ENCODE results near the gene SGIP1. TPM values are rescaled to one million over a fixed set of nuclear protein-coding genes. Genes with fewer than 3 reads are reported as not detected.

The SGIP1 gene
- polyA plus RNA-seq, 1 experiment: 110 TPM

- no peak overlapping the region for H3K27ac ChIP-seq (ENCODE audit: low read depth, low read length)
- ChIA-PET CTCF (interaction anchor here (0.7 to 3.8 kb wide), 5 partner anchors 17 to 264 kb away, joined by 4 to 41 read pairs (median 7); no protein-coding TSS in a partner anchor), POLR2A (interaction anchor here (0.5 to 2.0 kb wide), 4 partner anchors 21 to 547 kb away, joined by 3 to 14 read pairs (median 5); partner anchors contain the start of gene SGIP1)
- H3K27me3 ChIP-seq (ENCODE audit: control insufficient read depth, insufficient read depth, low read length): no peaks in the 10 kb centered on the region
- H3K9me3 ChIP-seq (ENCODE audit: control insufficient read depth, insufficient read depth, low read length): no peaks in the 10 kb centered on the region; the same call in 1 of the 2 replicates
- no peak overlapping the region for H3K4me3 ChIP-seq (ENCODE audit: low read depth, low read length)
- TF ChIP-seq CTCF (IDR thresholded peaks at IDR 0.05; ENCODE audit: low read depth, low read length): no peak
- DNase-seq (ENCODE audit: low read depth, low spot score): no peak
Observed at GRCh38 chr1:66506991-66507390, 27.0 kb upstream of the SGIP1 start.

GRCh38 chr1:66510407-66510806 lies 23.5 kb upstream of the SGIP1 start:
- no peak overlapping the region for H3K27ac ChIP-seq (ENCODE audit: low read depth, low read length)
- H3K27me3 ChIP-seq (ENCODE audit: control insufficient read depth, insufficient read depth, low read length): no peaks in the 10 kb centered on the region
- H3K9me3 ChIP-seq (ENCODE audit: control insufficient read depth, insufficient read depth, low read length): no peaks in the 10 kb centered on the region; the same call in 1 of the 2 replicates
- CTCF ChIA-PET: no interaction called here
- no peak overlapping the region for H3K4me3 ChIP-seq (ENCODE audit: low read depth, low read length)
- POLR2A ChIA-PET: no interaction called here
- no peak for DNase-seq (ENCODE audit: low read depth, low spot score)
- no peak for TF ChIP-seq CTCF (IDR thresholded peaks at IDR 0.05; ENCODE audit: low read depth, low read length)

DNA sequence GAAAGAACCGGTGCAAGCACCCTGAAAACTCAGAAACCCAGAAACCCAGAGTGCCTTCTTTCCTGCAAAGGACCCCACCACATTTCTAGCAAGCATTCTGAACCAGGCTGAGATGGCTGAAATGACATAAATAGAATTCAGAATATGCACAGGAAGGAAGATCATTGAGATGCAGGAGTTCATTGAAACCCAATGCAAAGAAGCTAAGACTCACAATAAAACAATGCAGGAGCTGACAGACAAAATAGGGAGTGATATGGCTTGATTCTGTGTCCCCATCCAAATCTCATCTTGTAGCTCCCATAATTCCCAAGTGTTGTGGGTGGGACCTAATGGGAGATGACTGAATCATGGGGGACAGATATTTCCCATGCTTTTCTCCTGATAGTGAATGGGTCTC lies 22.8 kb upstream of the SGIP1 start:
- POLR2A ChIA-PET: no interaction called here
- no peak for DNase-seq (ENCODE audit: low read depth, low spot score)
- no peak overlapping the region for H3K4me3 ChIP-seq (ENCODE audit: low read depth, low read length)
- H3K27ac ChIP-seq (ENCODE audit: low read depth, low read length): no peak overlapping the region
- CTCF ChIA-PET: no interaction called here
- H3K9me3 ChIP-seq (ENCODE audit: control insufficient read depth, insufficient read depth, low read length): no peaks in the 10 kb centered on the region; the same call in 1 of the 2 replicates
- no peaks in the 10 kb centered on the region for H3K27me3 ChIP-seq (ENCODE audit: control insufficient read depth, insufficient read depth, low read length)
- TF ChIP-seq CTCF (IDR thresholded peaks at IDR 0.05; ENCODE audit: low read depth, low read length): no peak

DNA sequence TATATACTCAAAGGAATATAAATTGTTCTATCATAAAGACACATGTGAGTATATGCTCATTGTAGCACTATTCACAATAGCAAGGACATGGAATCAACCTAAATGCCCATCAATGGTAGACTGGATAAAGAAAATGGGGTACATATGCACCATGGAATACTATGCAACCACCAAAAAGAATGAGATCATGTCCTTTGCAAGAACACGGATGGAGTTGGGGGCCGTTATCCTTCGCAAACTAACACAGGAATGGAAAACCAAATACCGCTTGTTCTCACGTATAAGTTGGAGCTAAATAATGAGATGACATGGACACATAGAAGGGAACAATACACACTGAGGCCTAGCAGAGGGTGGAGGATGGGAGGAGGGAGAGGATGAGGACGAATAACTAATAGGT lies 16.0 kb upstream of the SGIP1 start:
- ChIA-PET CTCF (interaction anchor here (1.0 kb wide), 1 partner anchor 208 kb away, joined by 4 read pairs; no protein-coding TSS in a partner anchor), POLR2A (no interaction called here)
- DNase-seq (ENCODE audit: low read depth, low spot score): no peak
- H3K27me3 ChIP-seq (ENCODE audit: control insufficient read depth, insufficient read depth, low read length): no peaks in the 10 kb centered on the region
- H3K9me3 ChIP-seq (ENCODE audit: control insufficient read depth, insufficient read depth, low read length): no peaks in the 10 kb centered on the region
- no peak overlapping the region for H3K4me3 ChIP-seq (ENCODE audit: low read depth, low read length)
- no peak for TF ChIP-seq CTCF (IDR thresholded peaks at IDR 0.05; ENCODE audit: low read depth, low read length)
- H3K27ac ChIP-seq (ENCODE audit: low read depth, low read length): no peak overlapping the region

DNA sequence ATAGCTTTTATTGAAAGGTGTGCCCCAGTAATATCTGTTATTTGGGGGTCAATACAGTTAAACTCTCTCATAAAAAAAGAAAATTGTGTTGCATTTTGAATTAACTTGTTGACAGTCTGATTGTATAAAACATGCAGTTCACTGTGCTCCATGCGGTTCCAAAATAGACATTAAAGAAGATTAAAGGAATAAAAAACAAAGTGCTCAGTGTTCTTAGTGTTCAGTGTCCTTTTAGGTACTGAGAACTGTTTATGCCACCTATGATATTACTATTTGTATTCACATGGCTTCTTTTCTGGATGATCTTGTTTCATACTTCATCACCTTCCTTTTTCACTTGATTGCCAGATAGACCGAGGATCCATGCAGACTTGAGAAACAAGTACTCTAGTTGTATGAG lies 15.3 kb upstream of the SGIP1 start:
- no peak overlapping the region for H3K4me3 ChIP-seq (ENCODE audit: low read depth, low read length)
- ChIA-PET CTCF (interaction anchor here (1.0 kb wide), 1 partner anchor 208 kb away, joined by 4 read pairs; no protein-coding TSS in a partner anchor), POLR2A (no interaction called here)
- no peak overlapping the region for H3K27ac ChIP-seq (ENCODE audit: low read depth, low read length)
- H3K9me3 ChIP-seq (ENCODE audit: control insufficient read depth, insufficient read depth, low read length): no peaks in the 10 kb centered on the region
- no peak for TF ChIP-seq CTCF (IDR thresholded peaks at IDR 0.05; ENCODE audit: low read depth, low read length)
- no peak for DNase-seq (ENCODE audit: low read depth, low spot score)
- no peaks in the 10 kb centered on the region for H3K27me3 ChIP-seq (ENCODE audit: control insufficient read depth, insufficient read depth, low read length)

Measured in AG04450 (cell line).